Prostate gland (tissue), 2 donors: ENCODE results near the gene TMEM233.

Source experiments
- POLR2A ChIP-seq: fragments of 450-650 bp; IDR thresholded peaks from one replicate; pipeline ENCODE4 v1.6.1; 2016; ENCODE audit warnings: antibody characterized with exemption, mild to moderate bottlenecking
- POLR2AphosphoS5 ChIP-seq: sonication (generic); formaldehyde crosslinking; IDR thresholded peaks from one replicate; pipeline ENCODE4 v1.6.1; 2017; ENCODE audit warnings: antibody characterized with exemption
- TF ChIP-seq, protein P1 (sequence below), 4 experiments: fragments of 200-600 bp in 2 of 4; fragments of 450-650 bp in 2 of 4; sonication (generic) in 2 of 4; IDR thresholded peaks; 1 replicate in 3 of 4; 2 replicates in 1 of 4; pipeline ENCODE4 v1.5.1; 2016 to 2019; ENCODE audit warnings: antibody characterized with exemption in 4 of 4, mild to moderate bottlenecking in 2 of 4, moderate library complexity in 2 of 4

DNA sequence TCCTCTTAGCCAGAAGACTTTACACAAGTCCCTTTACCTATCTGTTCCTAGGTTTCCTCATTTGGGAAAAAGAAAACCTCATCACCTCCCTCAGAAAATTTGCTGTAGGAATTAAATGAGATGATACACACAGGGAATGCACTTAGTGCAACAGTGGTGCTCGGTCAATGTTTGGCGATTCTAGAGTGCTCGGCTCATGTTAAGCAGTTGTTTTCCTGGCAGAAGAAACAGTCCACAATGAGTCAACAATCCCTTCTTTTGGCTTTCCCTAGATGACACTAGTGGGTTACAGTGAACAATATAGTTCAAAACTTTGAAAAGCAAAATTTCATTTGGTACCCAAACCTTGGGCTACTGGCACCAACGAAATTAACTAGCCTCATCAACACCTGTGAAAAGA is 3.9 kb upstream of the TMEM233 start:
- TF ChIP-seq POLR2A (no peak), POLR2AphosphoS5 (no peak)
- TF ChIP-seq, protein P1, sequence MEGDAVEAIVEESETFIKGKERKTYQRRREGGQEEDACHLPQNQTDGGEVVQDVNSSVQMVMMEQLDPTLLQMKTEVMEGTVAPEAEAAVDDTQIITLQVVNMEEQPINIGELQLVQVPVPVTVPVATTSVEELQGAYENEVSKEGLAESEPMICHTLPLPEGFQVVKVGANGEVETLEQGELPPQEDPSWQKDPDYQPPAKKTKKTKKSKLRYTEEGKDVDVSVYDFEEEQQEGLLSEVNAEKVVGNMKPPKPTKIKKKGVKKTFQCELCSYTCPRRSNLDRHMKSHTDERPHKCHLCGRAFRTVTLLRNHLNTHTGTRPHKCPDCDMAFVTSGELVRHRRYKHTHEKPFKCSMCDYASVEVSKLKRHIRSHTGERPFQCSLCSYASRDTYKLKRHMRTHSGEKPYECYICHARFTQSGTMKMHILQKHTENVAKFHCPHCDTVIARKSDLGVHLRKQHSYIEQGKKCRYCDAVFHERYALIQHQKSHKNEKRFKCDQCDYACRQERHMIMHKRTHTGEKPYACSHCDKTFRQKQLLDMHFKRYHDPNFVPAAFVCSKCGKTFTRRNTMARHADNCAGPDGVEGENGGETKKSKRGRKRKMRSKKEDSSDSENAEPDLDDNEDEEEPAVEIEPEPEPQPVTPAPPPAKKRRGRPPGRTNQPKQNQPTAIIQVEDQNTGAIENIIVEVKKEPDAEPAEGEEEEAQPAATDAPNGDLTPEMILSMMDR (IDR thresholded peaks at IDR 0.05) = no peak
